HEK293 (cell line): ENCODE measurements around the gene RAX2.

Experiments
- CTCF ChIP-seq: fragments of 450-650 bp; formaldehyde crosslinking; IDR thresholded peaks from 2 replicates; pipeline ENCODE4 v1.5.1; 2016; ENCODE audit warnings: missing biosample characterization, missing genetic modification characterization
- ZNF274 ChIP-seq, 2 experiments: fragments of 200-500 bp in 1 of 2; fragments of 450-650 bp in 1 of 2; sonication (Bioruptor generic) in 1 of 2; formaldehyde crosslinking in 1 of 2; IDR thresholded peaks; 2 replicates each; pipeline versions ENCODE4 v1.5.1 to v1.6.1; 2014 to 2016; ENCODE audit warnings: borderline replicate concordance in 1 of 2, inconsistent platforms in 1 of 2, low read length in 1 of 2, missing biosample characterization in 1 of 2, missing genetic modification characterization in 1 of 2
- ZNF423 ChIP-seq: fragments of 450-650 bp; formaldehyde crosslinking; IDR thresholded peaks from 2 replicates; pipeline ENCODE4 v1.5.1; 2016; ENCODE audit warnings: missing biosample characterization, missing genetic modification characterization
- ZNF555 ChIP-seq: fragments of 450-650 bp; formaldehyde crosslinking; conservative IDR thresholded peaks from 2 replicates; pipeline ENCODE4 v1.5.1; 2017; ENCODE audit warnings: missing biosample characterization, mild to moderate bottlenecking, missing genetic modification characterization, inconsistent platforms

DNA sequence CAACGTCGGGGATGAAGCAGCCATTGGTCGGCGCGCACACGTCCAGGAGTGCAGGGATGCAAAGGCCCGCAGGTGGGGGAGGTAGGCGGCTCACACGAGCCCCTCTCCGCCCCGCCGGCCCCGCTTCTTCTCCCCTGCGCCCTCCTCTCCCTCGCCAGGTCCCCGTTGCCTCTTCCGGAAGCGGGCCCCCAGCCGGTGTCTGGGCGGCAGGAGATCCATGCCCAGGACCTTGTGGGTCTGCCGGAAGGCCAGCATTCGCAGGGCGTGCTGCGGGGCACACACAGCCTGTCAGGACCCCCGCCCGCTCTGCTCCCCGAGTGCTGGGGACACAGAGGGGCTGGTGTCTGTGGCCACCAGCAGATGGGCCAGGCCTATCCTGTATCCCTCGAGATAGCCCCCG, 33.8 kb upstream of the RAX2 start:
- no peak for TF ChIP-seq CTCF
- TF ChIP-seq ZNF274 (IDR thresholded peaks at IDR 0.05; ENCODE audit: low read length), result no peak
- TF ChIP-seq ZNF274 (tag by site-specific recombination; IDR thresholded peaks at IDR 0.05; ENCODE audit: borderline replicate concordance), result no peak
- TF ChIP-seq ZNF555 (tag by site-specific recombination), result no peak
- no peak for TF ChIP-seq ZNF423 (tag by site-specific recombination)
